ENCODE data around the gene NME7.

- no peak for TF ChIP-seq POLR2A (IDR thresholded peaks at IDR 0.05)
- TF ChIP-seq CTCF (IDR thresholded peaks at IDR 0.05 in 8 of 11, conservative IDR thresholded peaks at IDR 0.05 in 3 of 11): no peak
- TF ChIP-seq POLR2AphosphoS5 (IDR thresholded peaks at IDR 0.05): no peak
These were observed 234.4 kb downstream of the NME7 start for GRCh38 chr1:169133228-169133576.
